Measurements from ENCODE around the gene CARD9.

Gene CARD9

GRCh38 chr9:136401173-136401922, 27.9 kb upstream of the CARD9 start:
- no peak for DNase-seq

DNA sequence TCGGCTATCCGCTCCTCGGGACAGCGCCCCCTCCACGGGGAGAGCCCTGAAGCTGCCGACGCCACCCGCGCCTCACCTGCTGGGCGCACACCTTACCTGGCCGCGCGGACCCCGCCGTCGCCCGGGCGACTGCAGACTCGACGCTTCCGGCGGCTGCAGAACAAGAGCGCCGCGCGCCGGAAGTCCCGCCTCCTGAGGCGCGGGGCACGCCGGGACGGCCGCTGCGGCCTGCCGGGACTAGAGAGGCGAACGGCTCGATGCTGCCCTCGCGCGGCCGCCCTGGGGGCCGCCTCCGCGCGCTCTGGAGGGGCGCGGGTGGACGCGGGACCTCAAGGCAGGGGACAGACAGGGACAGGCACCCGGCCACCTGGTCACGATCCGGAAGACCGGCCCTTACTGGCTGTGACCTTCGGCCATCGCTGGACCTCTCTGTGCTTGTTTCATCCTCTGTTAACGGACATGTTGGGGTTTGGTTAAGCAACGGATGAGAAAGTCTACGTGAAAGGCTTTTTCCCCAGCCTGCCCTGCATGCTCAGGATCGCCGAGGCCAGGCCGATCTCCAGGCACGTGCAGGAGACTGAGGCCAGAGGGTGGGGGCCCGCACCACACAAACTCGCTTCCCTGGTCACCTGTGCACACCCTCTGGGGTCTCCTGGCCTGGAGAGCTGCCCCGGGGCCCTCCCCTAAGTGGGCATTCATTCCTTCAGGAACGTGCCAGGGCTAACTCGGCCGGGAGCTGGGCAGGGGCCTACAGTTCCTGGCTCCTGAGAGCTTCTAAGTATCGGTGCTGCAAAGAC, 26.8 kb upstream of the CARD9 start, which contains the start of gene SNAPC4:
TSS of gene SNAPC4 (minus strand) at position 133 of the 797 bp plus-strand sequence. CDS start 1,742 bp downstream, outside the sequence.
- DNase-seq, result peak; percentile 84

GRCh38 chr9:136399176-136400037, 25.9 kb upstream of the CARD9 start:
- DNase-seq, result no peak

GRCh38 chr9:136398286-136398685, 24.8 kb upstream of the CARD9 start:
- no peak for DNase-seq

DNA sequence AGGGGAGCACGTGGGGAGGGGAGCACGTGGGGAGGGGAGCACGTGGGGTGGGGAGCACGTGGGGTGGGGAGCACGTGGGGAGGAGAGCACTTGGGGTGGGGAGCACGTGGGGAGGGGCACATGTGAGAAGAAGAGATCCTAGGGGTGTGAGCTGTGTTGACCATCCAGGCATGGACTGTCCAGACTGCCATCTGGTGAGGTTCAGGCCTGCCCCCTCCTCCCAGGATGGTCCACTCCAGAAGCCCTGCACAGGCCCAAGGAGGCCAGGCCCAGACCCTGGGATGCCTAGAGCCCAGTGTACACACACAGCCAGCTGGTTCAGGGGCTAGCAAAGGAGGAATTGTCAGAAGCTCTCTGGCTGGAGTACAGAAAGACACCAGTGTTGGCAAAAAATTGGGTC, 24.2 kb upstream of the CARD9 start:
- no peak for DNase-seq

- DNase-seq, result no peak
Observed at GRCh38 chr9:136396219-136396515, 22.7 kb upstream of the CARD9 start.

DNA sequence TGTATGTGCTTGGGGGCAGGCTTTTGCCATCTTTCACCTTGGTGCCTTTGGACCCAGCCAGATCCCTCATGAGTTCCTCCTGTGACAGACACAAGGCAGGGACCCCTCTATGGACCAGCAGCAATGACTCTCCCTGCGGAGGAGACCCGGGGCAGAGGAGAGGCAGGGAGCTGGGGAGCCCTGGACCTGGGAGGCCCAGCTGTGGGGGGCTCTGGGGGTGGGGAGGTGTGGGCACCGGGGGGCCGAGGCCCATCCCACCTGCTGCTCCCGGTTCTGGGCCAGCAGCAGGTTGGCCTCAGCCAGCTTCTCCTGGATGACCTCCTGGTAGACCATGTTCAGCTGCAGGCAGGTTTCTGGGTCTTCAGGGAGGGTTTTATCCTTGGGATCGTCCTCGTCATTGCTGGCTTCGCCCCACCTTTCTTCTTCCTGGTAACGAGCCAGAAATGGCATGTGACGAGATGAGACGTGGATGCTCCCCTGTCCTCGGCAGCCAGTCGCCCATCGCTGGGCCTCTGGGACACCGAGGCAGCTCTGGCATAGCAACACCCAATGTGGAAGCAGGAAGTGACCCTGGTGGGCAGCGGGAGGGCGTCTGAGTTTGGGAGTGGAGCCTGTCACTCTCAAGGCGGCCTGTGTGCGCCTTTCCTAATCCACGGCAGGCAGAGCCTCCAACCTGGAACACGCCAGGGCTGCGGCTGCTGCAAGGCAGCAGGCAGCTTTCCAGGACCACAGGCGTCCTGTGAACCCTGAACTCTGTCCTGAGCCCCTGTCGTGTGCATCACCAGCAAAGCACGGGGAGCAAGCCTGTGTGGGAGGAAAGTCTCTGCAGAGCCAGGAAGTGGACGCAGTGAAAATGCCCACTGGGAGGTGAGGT, 22.1 kb upstream of the CARD9 start:
- no peak for DNase-seq

- no peak for DNase-seq
Observed at GRCh38 chr9:136395020-136395340, 21.5 kb upstream of the CARD9 start.

DNA sequence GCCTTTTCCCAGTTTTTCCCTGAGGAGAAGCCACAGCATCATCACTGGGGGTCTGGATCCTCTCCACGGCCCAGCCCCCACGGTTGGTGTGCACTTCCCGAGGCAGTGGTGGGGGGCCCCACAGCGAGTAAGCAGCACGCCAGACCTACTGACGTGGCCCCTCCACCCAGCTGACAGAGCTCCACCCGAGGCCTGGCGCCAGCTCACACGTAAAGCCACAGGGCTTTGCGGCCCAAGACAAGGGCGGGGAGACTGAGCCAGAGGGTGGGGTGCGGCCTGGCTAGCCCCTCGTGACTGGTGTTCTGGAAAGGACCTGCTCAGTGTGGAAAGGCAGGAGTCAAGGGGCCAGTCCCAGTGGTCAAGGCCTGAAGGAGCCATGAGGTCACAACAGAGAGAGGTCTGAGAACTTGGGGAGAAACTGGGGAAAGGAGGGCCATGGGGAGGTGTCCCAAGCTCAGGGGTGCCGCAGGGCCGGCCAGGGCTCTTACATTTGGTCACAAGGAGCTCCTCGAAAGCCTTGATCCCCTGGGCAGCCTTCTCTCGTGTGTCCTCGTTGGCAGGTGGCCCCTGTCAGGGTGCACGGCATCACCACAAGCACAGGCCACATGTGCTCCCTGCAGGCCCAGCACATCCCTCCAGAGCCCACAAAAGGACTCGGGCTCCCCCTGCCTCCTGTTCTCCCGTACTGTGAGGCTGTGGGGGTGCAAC, 21.0 kb upstream of the CARD9 start:
- DNase-seq, result no peak

DNA sequence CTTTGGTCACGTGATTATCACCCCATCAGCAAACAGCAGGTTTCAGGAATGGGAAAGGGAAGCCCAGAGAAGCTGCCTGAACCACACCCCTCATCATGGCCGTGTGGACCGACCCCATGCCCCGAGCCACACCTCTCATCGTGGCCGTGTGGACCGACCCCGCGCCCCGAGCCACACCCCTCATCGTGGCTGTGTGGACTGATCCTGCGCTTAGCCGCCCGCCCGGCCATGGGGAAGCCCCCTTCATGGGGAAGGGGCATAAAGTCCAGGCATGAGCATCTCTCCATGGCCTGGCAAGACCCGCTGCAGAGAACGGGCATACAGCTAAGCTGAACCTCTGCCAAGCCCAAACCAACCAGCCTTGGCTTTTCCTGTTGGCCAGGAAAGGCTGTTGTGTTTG, 20.1 kb upstream of the CARD9 start:
- no peak for DNase-seq

GRCh38 chr9:136392538-136393449, 19.3 kb upstream of the CARD9 start:
- no peak for DNase-seq

GRCh38 chr9:136391737-136392537, 18.5 kb upstream of the CARD9 start:
- no peak for DNase-seq

DNA sequence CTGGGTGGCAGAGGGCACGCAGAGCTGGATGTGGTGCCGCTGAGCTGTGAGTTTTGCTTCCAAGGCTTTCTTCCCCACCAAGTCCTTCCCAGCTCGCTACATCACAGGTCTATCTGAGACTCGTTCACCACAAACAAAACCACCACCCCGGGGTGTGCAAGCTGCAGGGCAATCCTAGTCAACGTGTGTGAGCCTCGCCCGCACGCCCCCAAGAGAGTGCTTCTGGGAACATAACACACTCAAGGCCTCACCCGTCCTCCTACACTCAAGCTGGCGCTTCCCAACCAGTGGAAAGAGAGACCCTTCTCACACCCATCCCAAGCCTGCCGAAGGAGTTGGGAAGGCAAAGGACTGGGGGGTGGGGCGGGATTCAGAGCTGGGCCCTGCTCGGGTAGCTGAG, 15.9 kb upstream of the CARD9 start:
- no peak for DNase-seq

- no peak for DNase-seq
Observed at GRCh38 chr9:136387217-136387616, 13.7 kb upstream of the CARD9 start.

DNA sequence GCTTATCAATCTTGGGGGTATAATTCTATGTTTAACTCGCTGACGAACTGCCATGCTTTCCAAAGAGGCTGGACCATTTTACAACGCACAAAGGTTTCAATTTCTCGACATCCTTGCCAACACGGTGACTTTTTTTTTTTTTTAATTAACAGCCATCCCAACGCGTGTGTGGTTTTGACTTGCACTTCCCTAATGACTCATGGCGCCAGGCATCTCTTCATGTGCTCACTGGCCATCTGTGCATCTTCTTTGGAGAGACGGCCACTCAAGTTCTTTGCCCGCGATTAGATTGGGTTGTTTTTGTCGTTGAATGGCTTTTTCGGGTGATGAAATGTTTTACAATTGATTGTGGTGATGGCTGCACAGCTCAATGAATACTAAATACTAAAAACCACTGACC, 12.5 kb upstream of the CARD9 start:
- DNase-seq, result no peak

DNA sequence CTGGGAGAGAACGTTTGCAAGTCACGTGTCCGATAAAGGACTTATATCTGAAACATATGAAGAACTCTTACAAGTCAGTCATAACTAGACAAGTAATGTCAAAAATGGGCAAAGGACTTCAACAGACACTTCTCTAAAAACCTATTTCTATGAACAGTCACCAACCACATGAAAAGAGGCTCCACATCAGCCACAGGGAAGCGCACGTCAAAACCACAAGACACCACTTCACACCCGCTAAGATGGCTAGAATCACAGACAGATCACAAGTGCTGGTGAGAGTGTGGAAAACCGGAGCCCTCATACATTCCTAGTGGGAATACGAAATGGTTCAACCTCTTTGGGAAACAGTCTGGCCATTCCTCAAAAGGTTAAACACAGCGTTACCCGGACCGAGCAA, 11.5 kb upstream of the CARD9 start:
- DNase-seq, result no peak

- DNase-seq, result no peak
Observed at GRCh38 chr9:136383436-136383835, 10.0 kb upstream of the CARD9 start.

GRCh38 chr9:136381966-136382513, 8.6 kb upstream of the CARD9 start:
- no peak for DNase-seq

GRCh38 chr9:136381311-136381710, 7.8 kb upstream of the CARD9 start:
- DNase-seq, result no peak

Data from fibroblast of skin of back (primary cell).